GM12878 (cell line): ENCODE data around the gene IMP3. TPM values are rescaled to one million over a fixed set of nuclear protein-coding genes. Genes with fewer than 3 reads are reported as not detected.

ENCODE experiments used
- ATAC-seq: fragments of 200-7000 bp; cut with Tn5 transposase; 3 replicates; pipeline ENCODE4 v1.9.1; 2020; ENCODE audit warnings: mild to moderate bottlenecking, moderate library complexity
- BruUV-seq: library from RNA; stranded (reverse); fragments of 400-500 nt; replicated peaks from 2 replicates; lab custom pipeline; 2021; lab: Mats Ljungman, UMichigan
- CTCF ChIA-PET: fragments of 300-600 bp; sonication (Branson Sonifier 250); formaldehyde crosslinking; extraction: SDS; loops from one replicate; lab custom pipeline; 2021; ENCODE audit warnings: inconsistent platforms; lab: Yijun Ruan, JAX
- POLR2A ChIA-PET: fragments of 350-600 bp; formaldehyde crosslinking; extraction: SDS; loops from one replicate; lab custom pipeline; 2021; ENCODE audit warnings: inconsistent platforms; lab: Charles Lee
- RAD21 ChIA-PET: fragments of 300-600 bp; sonication (Branson Sonifier 250); formaldehyde crosslinking; loops from one replicate; lab custom pipeline; 2023; ENCODE audit warnings: antibody characterized with exemption; ENCODE audit not compliant: unreplicated experiment; lab: Charles Lee
- SMC1A ChIA-PET: fragments of 300-600 bp; sonication (Branson Sonifier 250); formaldehyde crosslinking; loops from one replicate; lab custom pipeline; 2023; ENCODE audit not compliant: unreplicated experiment, uncharacterized antibody; lab: Charles Lee
- DNase-seq: peaks from one replicate; pipeline ENCODE4 v3.0.0-alpha.2; 2011; ENCODE audit warnings: low read depth, low spot score
- FAIRE-seq: peaks from 3 replicates; lab custom pipeline; 2011; peaks lifted over from hg19 to GRCh38; lab: Jason Lieb, UNC
- H2AFZ ChIP-seq: 2 replicates; pipeline ENCODE4 v1.6.0; 2011; ENCODE audit warnings: low read depth, low read length, control low read depth; ENCODE audit not compliant: control insufficient read depth
- H3K27ac ChIP-seq: 2 replicates; pipeline ENCODE4 v1.5.1; 2011; ENCODE audit warnings: control low read depth; ENCODE audit not compliant: control insufficient read depth, insufficient read depth
- H3K27me3 ChIP-seq, 2 experiments: replicated peaks in 1 of 2; 2 replicates each; pipeline versions ENCODE4 v1.6.0 to v1.6.1; 2011; ENCODE audit warnings: low read length in 1 of 2; ENCODE audit not compliant: control insufficient read depth in 2 of 2, insufficient read depth in 2 of 2
- H3K36me3 ChIP-seq, 2 experiments: 2 replicates each; pipeline ENCODE4 v1.5.1; 2011; ENCODE audit warnings: low read length in 1 of 2; ENCODE audit not compliant: control insufficient read depth in 2 of 2, insufficient read depth in 2 of 2
- H3K4me1 ChIP-seq: 2 replicates; pipeline ENCODE4 v1.6.1; 2011; ENCODE audit warnings: mild to moderate bottlenecking, low read length, moderate library complexity, mixed read lengths; ENCODE audit not compliant: control insufficient read depth, insufficient read depth
- H3K4me2 ChIP-seq: 2 replicates; pipeline ENCODE4 v1.6.0; 2011; ENCODE audit warnings: control low read depth; ENCODE audit not compliant: control insufficient read depth, insufficient read depth
- H3K4me3 ChIP-seq: fragments of 200-600 bp; sonication (generic); 2 replicates; pipeline ENCODE4 v1.5.1; 2016
- H3K79me2 ChIP-seq: 2 replicates; pipeline ENCODE4 v1.6.0; 2011; ENCODE audit warnings: low read length; ENCODE audit not compliant: control insufficient read depth, insufficient read depth
- H3K9ac ChIP-seq: 2 replicates; pipeline ENCODE4 v1.8.0; 2011; ENCODE audit warnings: low read length, control low read depth, mixed read lengths; ENCODE audit not compliant: control insufficient read depth, insufficient read depth
- H3K9me3 ChIP-seq: replicated peaks from 3 replicates; pipeline ENCODE4 v1.5.1; 2011; ENCODE audit warnings: mild to moderate bottlenecking, low read length; ENCODE audit not compliant: control insufficient read depth, insufficient read depth
- H4K20me1 ChIP-seq: 2 replicates; pipeline ENCODE4 v1.6.0; 2011; ENCODE audit not compliant: control insufficient read depth, insufficient read depth
- CBX3 ChIP-seq: fragments of 200-600 bp; sonication (generic); IDR thresholded peaks from 2 replicates; pipeline ENCODE4 v1.6.1; 2016; ENCODE audit warnings: low read depth, borderline replicate concordance
- DPF2 ChIP-seq: fragments of 450-650 bp; IDR thresholded peaks from 2 replicates; pipeline ENCODE4 v1.6.1; 2017; ENCODE audit warnings: mild to moderate bottlenecking
- EED ChIP-seq: sonication (generic); IDR thresholded peaks from 2 replicates; pipeline ENCODE4 v1.6.1; 2016; ENCODE audit warnings: antibody characterized with exemption, low read depth
- EGR1 ChIP-seq, 2 experiments: IDR thresholded peaks; 1 replicate in 1 of 2; 2 replicates in 1 of 2; pipeline ENCODE4 v1.6.1; 2011 to 2012; ENCODE audit warnings: low read depth in 2 of 2, low read length in 2 of 2, borderline replicate concordance in 1 of 2, mild to moderate bottlenecking in 1 of 2, moderate library complexity in 1 of 2
- GATAD2B ChIP-seq: fragments of 450-650 bp; conservative IDR thresholded peaks from 2 replicates; pipeline ENCODE4 v1.6.1; 2017; ENCODE audit warnings: low read depth, mild to moderate bottlenecking, moderate library complexity
- IKZF1 ChIP-seq: fragments of 450-650 bp; conservative IDR thresholded peaks from 2 replicates; pipeline ENCODE4 v1.6.1; 2017; ENCODE audit warnings: antibody characterized with exemption, mild to moderate bottlenecking
- KDM1A ChIP-seq: fragments of 200-600 bp; sonication (generic); IDR thresholded peaks from 2 replicates; pipeline ENCODE4 v1.6.1; 2016; ENCODE audit warnings: borderline replicate concordance
- NR2F1 ChIP-seq: fragments of 450-650 bp; conservative IDR thresholded peaks from 2 replicates; pipeline ENCODE4 v1.6.1; 2017; ENCODE audit warnings: mild to moderate bottlenecking
- WGBS: methylation state at CpG from one replicate; pipeline ENCODE4 v1.1.6; 2016; ENCODE audit warnings: low lambda C conversion rate; ENCODE audit not compliant: insufficient replicate concordance, insufficient coverage; ENCODE audit errors: missing lambda C conversion rate; 5-methylcytosine and 5-hydroxymethylcytosine counted together
- in situ Hi-C: fragments of 300-500 bp; cut with MboI; formaldehyde crosslinking; loops from 9 replicates; pipeline ENCODE4 v1.14.3; 2018; ENCODE audit warnings: mixed read lengths
- intact Hi-C: fragments of 100-400 bp; cut with micrococcal nuclease; formaldehyde crosslinking; loops from one replicate; pipeline ENCODE4 v1.14.2; 2022; ENCODE audit not compliant: unreplicated experiment
- polyA plus RNA-seq, 11 experiments: library from polyadenylated mRNA; depleted of rRNA in 4 of 11; unstranded in 6 of 11; stranded (reverse) in 5 of 11; fragments of >200 nt; fragmentation: Nextera tagmentation in 4 of 11; fragmentation: Illumina TruSeq in 1 of 11; extraction: Ambion mirVana in 4 of 11; extraction: Trizol in 1 of 11; gene quantifications; 1 replicate in 1 of 11; 2 replicates in 10 of 11; pipeline versions ENCODE4 v1.2.1 to v1.2.3, GENCODE V29; 2011 to 2016; ENCODE audit warnings: inconsistent platforms in 2 of 11, missing spikeins in 2 of 11, low read depth in 1 of 11
- total RNA-seq, 4 experiments: library from RNA; depleted of rRNA in 3 of 4; stranded (reverse); fragments of >200 nt in 3 of 4; fragmentation: Illumina TruSeq in 1 of 4; extraction: Trizol in 1 of 4; gene quantifications; 2 replicates each; pipeline versions ENCODE4 v1.2.1 to v1.2.3, GENCODE V29; 2013 to 2021
- TF ChIP-seq, protein P1 (sequence below): fragments of 450-650 bp; IDR thresholded peaks from 2 replicates; pipeline ENCODE4 v1.6.1; 2017; ENCODE audit warnings: borderline replicate concordance

Gene IMP3
- total and polyA plus RNA-seq, 10 of the 15 experiments (the other 5 are each of a cell fraction or from before 2014, with no cell fraction given), result 13.3 to 208 (median 85.2) TPM

GRCh38 chr15:75650908-75651809 is 11.1 kb upstream of the IMP3 start:
- Histone ChIP-seq H3K27me3 (peaks cover 0 to 2% of the 10 kb centered on the region in 2 experiments; a peak in 2 of 4 replicates), H3K27ac (no peak overlapping the region), H3K79me2 (no peaks in the 10 kb centered on the region), H3K4me2 (no peak overlapping the region), H3K9ac (no peak overlapping the region), H4K20me1 (no peaks in the 10 kb centered on the region), H3K4me1 (0 out of 2 replicates have a peak, but pooled peaks cover 2% of the 10 kb centered on the region), H3K9me3 (no peaks in the 10 kb centered on the region), H3K4me3 (no peak overlapping the region), H3K36me3 (no peaks in the 10 kb centered on the region), H2AFZ (no peak overlapping the region)
- intact Hi-C loops (no loop called here), in situ Hi-C loops (loop anchor here (25.0 kb wide), 1 partner anchor 639 kb away; the partner anchor contains the start of gene PPCDC)
- ChIA-PET POLR2A (interaction anchor here (0.6 to 1.0 kb wide), 5 partner anchors 73 to 282 kb away, joined by 3 to 4 read pairs (median 4); no protein-coding TSS in a partner anchor), CTCF (interaction anchor here (0.7 to 2.8 kb wide), 5 partner anchors 11 to 283 kb away, joined by 3 to 20 read pairs (median 3); partner anchors contain the start of gene IMP3), RAD21 (interaction anchor here (0.6 to 2.3 kb wide), 5 partner anchors 9 to 35 kb away, joined by 3 to 5 read pairs (median 3); partner anchors contain the start of genes IMP3 and SNUPN), SMC1A (interaction anchor here (0.7 to 2.0 kb wide), 2 partner anchors 10 to 63 kb away, joined by 4 to 11 read pairs; partner anchors contain the start of gene IMP3)
- ATAC-seq (peak; percentile 29), DNase-seq (no peak), FAIRE-seq (no peak)
- TF ChIP-seq NR2F1 (peak; percentile 55; the same call in 1 of the 2 replicates), DPF2 (0 out of 2 replicates have a peak, but pooled peaks have one; percentile 46), CBX3 (no peak), EGR1 (IDR thresholded peaks at IDR 0.05; ENCODE audit: borderline replicate concordance in 1 of 2, low read depth in 2 of 2, low read length in 2 of 2) (no peak), EED (0 out of 2 replicates have a peak, but pooled peaks have one; percentile 10), KDM1A (no peak), GATAD2B (0 out of 2 replicates have a peak, but pooled peaks have one; percentile 35), IKZF1 (peak; percentile 38; the same call in 1 of the 2 replicates)
- TF ChIP-seq, protein P1, sequence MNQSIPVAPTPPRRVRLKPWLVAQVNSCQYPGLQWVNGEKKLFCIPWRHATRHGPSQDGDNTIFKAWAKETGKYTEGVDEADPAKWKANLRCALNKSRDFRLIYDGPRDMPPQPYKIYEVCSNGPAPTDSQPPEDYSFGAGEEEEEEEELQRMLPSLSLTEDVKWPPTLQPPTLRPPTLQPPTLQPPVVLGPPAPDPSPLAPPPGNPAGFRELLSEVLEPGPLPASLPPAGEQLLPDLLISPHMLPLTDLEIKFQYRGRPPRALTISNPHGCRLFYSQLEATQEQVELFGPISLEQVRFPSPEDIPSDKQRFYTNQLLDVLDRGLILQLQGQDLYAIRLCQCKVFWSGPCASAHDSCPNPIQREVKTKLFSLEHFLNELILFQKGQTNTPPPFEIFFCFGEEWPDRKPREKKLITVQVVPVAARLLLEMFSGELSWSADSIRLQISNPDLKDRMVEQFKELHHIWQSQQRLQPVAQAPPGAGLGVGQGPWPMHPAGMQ, result peak; percentile 30; the same call in 1 of the 2 replicates
- no TSS peak for BruUV-seq
- WGBS, result 34% methylated on average over 9 of the region's 9 CpGs
